Measurements from ENCODE around the gene HTR3D.
"Not testable (repeated sequence)": the region's sequence is repeated elsewhere in the genome, so short reads cannot be mapped to it uniquely, and the experiment has no call there.

Gene HTR3D

DNA sequence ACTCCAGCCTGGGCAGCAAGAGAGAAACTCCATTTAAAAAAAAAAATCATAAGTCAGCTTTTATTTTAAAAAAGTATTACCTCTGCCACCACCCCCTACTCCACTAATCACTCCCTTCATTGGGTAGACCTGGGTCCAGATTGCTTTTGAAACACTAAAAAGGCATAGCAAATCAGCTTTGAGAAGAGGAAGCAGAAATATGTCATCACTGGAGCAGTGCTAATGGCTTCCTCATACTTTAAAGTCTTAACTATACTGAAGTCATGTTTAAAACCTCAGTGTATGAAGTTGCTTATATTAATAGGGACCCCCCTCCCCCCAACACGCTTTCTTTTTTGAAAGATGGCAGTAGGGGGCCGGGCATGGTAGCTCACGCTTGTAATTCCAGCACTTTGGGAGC is 1.0 kb upstream of the HTR3D start:
- no peak for TF ChIP-seq ZNF274 (IDR thresholded peaks at IDR 0.05; ENCODE audit: low read depth, low read length)
- no peak overlapping the region for H3K4me3 ChIP-seq (ENCODE audit: low read length)

DNA sequence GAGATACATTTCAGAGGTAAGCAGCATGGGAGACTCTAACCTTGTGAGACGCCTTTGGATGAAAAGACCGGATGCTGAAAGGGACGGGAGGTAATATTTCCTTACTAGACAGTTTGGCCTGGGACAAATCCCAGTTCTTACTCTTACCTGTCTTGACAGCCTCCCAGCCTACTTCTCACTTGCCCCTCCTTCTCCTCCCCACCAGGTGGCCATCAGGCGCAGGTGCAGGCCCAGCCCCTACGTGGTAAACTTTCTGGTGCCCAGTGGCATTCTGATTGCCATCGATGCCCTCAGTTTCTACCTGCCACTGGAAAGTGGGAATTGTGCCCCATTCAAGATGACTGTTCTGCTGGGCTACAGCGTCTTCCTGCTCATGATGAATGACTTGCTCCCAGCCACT is 6.3 kb downstream of the HTR3D start:
- no peak overlapping the region for H3K4me3 ChIP-seq (ENCODE audit: low read length)
- no peak for TF ChIP-seq ZNF274 (IDR thresholded peaks at IDR 0.05; ENCODE audit: low read depth, low read length)

DNA sequence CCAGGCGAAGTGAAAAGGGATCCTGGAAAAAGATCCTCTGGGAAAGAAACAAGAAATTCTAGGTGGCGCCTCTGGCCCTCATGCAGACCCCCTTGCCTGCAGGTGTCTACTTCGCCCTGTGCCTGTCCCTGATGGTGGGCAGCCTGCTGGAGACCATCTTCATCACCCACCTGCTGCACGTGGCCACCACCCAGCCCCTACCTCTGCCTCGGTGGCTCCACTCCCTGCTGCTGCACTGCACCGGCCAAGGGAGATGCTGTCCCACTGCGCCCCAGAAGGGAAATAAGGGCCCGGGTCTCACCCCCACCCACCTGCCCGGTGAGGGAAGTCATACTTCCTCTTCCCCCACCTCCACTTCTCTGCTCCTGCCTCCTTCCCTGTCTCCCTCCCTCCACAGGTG is 6.8 kb downstream of the HTR3D start:
- not testable (repeated sequence) for H3K4me3 ChIP-seq (ENCODE audit: low read length)

- TF ChIP-seq ZNF274 (IDR thresholded peaks at IDR 0.05; ENCODE audit: low read depth, low read length): no peak
- H3K4me3 ChIP-seq (ENCODE audit: low read length): no peak overlapping the region
These were observed 7.9 kb downstream of the HTR3D start for GRCh38 chr3:184039414-184039813.

DNA sequence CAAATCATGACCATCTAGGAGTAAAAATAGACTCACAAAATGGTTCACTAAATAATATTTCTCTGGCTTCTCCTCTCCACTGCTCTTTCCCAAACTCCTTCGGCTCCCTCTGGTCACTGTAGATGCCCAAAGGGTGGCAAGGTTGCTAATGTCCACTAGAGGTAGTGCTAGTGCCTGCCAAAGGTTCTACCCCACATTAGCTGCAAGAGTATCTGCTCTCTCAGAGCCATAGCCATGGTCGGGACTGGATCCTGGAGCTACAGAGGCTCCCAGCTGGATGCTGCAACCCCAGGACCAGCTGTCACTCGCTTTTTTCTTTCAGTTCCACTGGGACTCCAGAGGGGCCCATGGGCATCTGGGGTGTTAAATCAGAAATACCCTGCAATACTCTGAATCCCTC is 8.5 kb downstream of the HTR3D start:
- no peak for TF ChIP-seq ZNF274 (IDR thresholded peaks at IDR 0.05; ENCODE audit: low read depth, low read length)
- no peak overlapping the region for H3K4me3 ChIP-seq (ENCODE audit: low read length)

GRCh38 chr3:184042617-184043016 is 11.1 kb downstream of the HTR3D start:
- no peak for TF ChIP-seq ZNF274 (IDR thresholded peaks at IDR 0.05; ENCODE audit: low read depth, low read length)
- no peak overlapping the region for H3K4me3 ChIP-seq (ENCODE audit: low read length)

GRCh38 chr3:184045995-184046394 is 14.5 kb downstream of the HTR3D start:
- no peak for TF ChIP-seq ZNF274 (IDR thresholded peaks at IDR 0.05; ENCODE audit: low read depth, low read length)
- no peak overlapping the region for H3K4me3 ChIP-seq (ENCODE audit: low read length)

DNA sequence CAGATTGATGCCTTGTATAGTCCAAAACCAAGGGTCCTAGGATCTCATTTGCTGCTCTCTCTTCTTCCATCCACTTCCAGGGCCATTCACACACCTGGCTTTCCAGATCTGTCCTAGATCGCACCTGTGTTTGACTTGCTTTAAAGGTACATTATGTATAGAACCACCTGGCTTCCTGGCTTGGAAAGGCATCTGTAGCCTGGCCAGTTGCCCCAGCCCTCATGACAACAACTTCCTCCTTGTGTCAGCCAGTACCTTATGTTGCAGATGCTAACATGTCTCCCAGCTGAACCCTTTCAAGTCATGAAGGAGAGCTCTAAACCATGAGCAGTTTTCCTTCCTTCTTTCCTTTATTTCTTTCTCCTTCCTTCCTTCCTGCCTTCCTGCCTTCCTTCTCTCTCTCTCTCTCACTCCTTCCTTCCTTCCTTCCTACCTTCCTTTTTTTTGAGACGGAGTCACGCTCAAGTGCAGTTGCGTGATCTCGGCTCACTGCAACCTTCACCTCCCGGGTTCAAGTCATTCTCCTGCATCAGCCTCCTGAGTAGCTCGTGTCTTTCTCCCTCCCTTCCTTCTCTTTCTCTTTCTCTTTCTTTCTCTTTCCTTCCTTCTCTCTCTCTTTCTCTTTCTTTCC is 18.8 kb downstream of the HTR3D start:
- TF ChIP-seq ZNF274 (IDR thresholded peaks at IDR 0.05; ENCODE audit: low read depth, low read length): no peak
- no peak overlapping the region for H3K4me3 ChIP-seq (ENCODE audit: low read length)

DNA sequence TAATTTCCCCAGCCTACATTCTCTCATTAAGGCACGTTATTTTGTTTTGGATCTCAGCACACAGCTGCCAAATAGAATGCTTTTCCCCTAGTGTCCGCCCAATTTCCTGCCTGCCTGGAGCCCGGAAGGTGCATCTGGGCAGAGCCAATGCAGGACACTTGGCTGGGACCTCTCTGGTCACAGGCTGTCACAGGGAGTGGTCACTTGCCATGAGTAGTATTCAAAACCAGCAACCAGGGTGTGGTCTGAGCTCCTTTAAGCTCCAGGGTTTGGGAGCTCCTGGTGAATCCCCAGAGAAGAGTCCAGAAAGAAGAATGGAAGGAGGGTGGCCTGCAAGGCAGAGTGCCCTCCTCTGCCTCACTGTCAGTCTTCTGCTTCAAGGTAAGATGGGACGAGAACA is 21.2 kb downstream of the HTR3D start, which contains the start of gene HTR3C:
Gene HTR3C (plus strand): TSS at position 281 of the 400 bp plus-strand sequence. CDS start 34 bp downstream, at position 315.
- no peak within 1 kb of the TSS for H3K4me3 ChIP-seq (ENCODE audit: low read length)
- TF ChIP-seq ZNF274 (IDR thresholded peaks at IDR 0.05; ENCODE audit: low read depth, low read length): no peak

DNA sequence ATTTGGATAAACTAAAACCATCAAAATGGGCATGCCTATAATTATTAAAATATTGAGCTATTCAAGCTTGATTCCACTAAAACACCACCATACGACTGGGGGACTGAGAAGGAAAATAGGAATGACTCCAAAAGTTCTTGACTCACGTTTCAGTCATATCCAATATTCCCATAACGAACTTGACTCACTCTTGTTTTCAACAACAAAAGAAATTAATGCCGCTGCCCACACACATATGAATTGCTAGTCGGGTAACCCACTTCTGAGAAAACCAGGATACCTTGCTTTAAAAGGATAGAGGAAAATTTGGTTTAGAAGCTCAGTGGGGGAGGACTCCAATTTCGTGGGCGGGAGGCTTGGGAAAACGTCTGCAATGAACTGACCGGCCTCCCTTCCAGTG is 26.5 kb downstream of the HTR3D start:
- TF ChIP-seq ZNF274 (IDR thresholded peaks at IDR 0.05; ENCODE audit: low read depth, low read length): no peak
- H3K4me3 ChIP-seq (ENCODE audit: low read length): no peak overlapping the region

- TF ChIP-seq ZNF274 (IDR thresholded peaks at IDR 0.05; ENCODE audit: low read depth, low read length): no peak
- no peak overlapping the region for H3K4me3 ChIP-seq (ENCODE audit: low read length)
These were observed 27.9 kb downstream of the HTR3D start for GRCh38 chr3:184059424-184059823.

DNA sequence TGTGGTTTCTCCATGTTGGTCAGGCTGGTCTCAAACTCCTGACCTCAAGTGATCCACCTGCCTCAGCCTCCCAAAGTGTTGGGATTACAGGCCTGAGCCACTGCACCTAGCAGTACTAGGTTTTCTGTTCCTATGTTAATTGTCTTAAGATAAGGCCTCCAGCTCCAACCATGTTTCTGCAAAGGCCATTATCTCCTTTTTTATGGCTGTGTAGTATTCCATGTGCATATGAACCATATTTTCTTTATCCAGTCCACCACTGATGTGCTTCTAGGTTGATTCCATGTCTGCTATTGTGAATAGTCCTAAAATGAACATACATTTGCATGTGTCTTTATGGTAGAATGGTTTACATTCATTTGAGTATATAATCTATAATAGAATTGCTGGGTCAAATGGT is 31.1 kb downstream of the HTR3D start:
- H3K4me3 ChIP-seq (ENCODE audit: low read length): no peak overlapping the region
- no peak for TF ChIP-seq ZNF274 (IDR thresholded peaks at IDR 0.05; ENCODE audit: low read depth, low read length)

- TF ChIP-seq ZNF274 (IDR thresholded peaks at IDR 0.05; ENCODE audit: low read depth, low read length): no peak
- no peak overlapping the region for H3K4me3 ChIP-seq (ENCODE audit: low read length)
These were observed 34.7 kb downstream of the HTR3D start for GRCh38 chr3:184066211-184066610.

DNA sequence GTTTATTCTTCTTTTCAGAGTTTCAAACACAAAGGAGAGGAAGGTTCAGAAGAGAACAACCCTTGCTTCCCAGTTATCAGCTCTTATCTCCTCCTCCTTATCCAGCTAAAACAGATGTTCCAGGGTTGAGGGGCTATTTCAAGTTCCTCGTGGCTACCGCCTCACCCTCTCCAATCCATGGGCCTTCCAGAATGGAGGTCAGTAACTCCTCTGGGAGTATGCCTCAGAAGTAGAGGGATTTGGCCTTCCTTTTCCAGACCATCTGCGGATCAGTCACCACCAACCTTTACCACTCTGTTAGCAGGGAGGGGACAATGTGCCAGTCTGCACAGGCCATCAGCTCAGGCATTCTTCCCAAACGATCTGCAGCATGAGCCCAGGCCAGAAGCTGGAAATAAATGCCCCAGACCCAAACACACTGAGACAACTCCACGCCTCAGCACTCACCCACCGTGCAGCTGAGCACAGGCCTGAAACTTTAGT is 36.1 kb downstream of the HTR3D start:
- H3K4me3 ChIP-seq (ENCODE audit: low read length): no peak overlapping the region
- TF ChIP-seq ZNF274 (IDR thresholded peaks at IDR 0.05; ENCODE audit: low read depth, low read length): no peak

GRCh38 chr3:184068344-184068743 is 36.8 kb downstream of the HTR3D start:
- TF ChIP-seq ZNF274 (IDR thresholded peaks at IDR 0.05; ENCODE audit: low read depth, low read length): no peak
- no peak overlapping the region for H3K4me3 ChIP-seq (ENCODE audit: low read length)

DNA sequence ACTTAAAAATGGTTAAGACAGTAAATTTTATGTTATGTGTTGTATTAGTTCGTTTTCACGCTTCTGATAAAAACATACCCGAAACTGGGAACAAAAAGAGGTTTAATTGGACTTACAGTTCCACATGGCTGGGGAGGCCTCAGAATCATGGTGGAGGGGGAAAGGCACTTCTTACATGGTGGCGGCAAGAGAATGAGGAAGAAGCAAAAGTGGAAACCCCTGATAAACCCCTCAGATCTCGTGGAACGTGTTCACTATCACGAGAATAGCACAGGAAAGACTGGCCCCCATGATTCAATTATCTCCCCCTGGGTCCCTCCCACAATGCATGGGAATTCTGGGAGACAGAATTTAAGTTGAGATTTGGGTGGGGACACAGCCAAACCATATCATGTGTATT is 39.6 kb downstream of the HTR3D start:
- H3K4me3 ChIP-seq (ENCODE audit: low read length): not testable (repeated sequence)

Data from GM08714 (cell line).